Astrocyte (in vitro differentiated cells and primary cell): Measurements from ENCODE around the gene CLIC1. TPM values are rescaled to one million over a fixed set of nuclear protein-coding genes. Genes with fewer than 3 reads are reported as not detected.

Experiments
- DNase-seq: peaks from one replicate; pipeline ENCODE4 v3.0.0-alpha.2; 2010; ENCODE audit warnings: low read depth
- FAIRE-seq: peaks from 2 replicates; lab custom pipeline; 2011; peaks lifted over from hg19 to GRCh38; lab: Jason Lieb, UNC
- H2AFZ ChIP-seq: 2 replicates; pipeline ENCODE4 v1.6.0; 2012; ENCODE audit warnings: low read depth, low read length, inconsistent platforms
- H3K27ac ChIP-seq: 2 replicates; pipeline ENCODE4 v1.5.1; 2011; ENCODE audit warnings: low read depth, low read length, inconsistent platforms
- H3K27me3 ChIP-seq: 2 replicates; pipeline ENCODE4 v1.6.0; 2011; ENCODE audit warnings: low read length, inconsistent platforms; ENCODE audit not compliant: insufficient read depth
- H3K36me3 ChIP-seq: 2 replicates; pipeline ENCODE4 v1.5.1; 2011; ENCODE audit warnings: low read length, inconsistent platforms; ENCODE audit not compliant: insufficient read depth
- H3K4me1 ChIP-seq: 2 replicates; pipeline ENCODE4 v1.5.1; 2011; ENCODE audit warnings: low read length, inconsistent platforms; ENCODE audit not compliant: insufficient read depth
- H3K4me2 ChIP-seq: 2 replicates; pipeline ENCODE4 v1.6.0; 2012; ENCODE audit warnings: low read length, inconsistent platforms
- H3K4me3 ChIP-seq: 2 replicates; pipeline ENCODE4 v1.5.1; 2011; ENCODE audit warnings: low read depth, mild to moderate bottlenecking, low read length, inconsistent platforms; ENCODE audit not compliant: insufficient read depth
- H3K79me2 ChIP-seq: 2 replicates; pipeline ENCODE4 v1.6.0; 2012; ENCODE audit warnings: mild to moderate bottlenecking, low read length, inconsistent platforms; ENCODE audit not compliant: insufficient read depth
- H3K9ac ChIP-seq: 2 replicates; pipeline ENCODE4 v1.6.0; 2012; ENCODE audit warnings: mild to moderate bottlenecking, low read length, inconsistent platforms
- H3K9me3 ChIP-seq: 2 replicates; pipeline ENCODE4 v1.5.1; 2012; ENCODE audit warnings: low read depth, mild to moderate bottlenecking, low read length, inconsistent platforms; ENCODE audit not compliant: insufficient read depth
- H4K20me1 ChIP-seq: 2 replicates; pipeline ENCODE4 v1.6.0; 2012; ENCODE audit warnings: low read length, inconsistent platforms; ENCODE audit not compliant: insufficient read depth
- H3K27ac Mint-ChIP-seq: one replicate; pipeline ENCODE4 v1.8.0; 2021; ENCODE audit warnings: mild to moderate bottlenecking, mixed read lengths; ENCODE audit not compliant: unreplicated experiment
- H3K27me3 Mint-ChIP-seq: one replicate; pipeline ENCODE4 v1.8.0; 2021; ENCODE audit warnings: low read depth, mixed read lengths; ENCODE audit not compliant: unreplicated experiment
- H3K36me3 Mint-ChIP-seq: one replicate; pipeline ENCODE4 v1.8.0; 2021; ENCODE audit warnings: low read depth, mixed read lengths; ENCODE audit not compliant: unreplicated experiment
- H3K4me1 Mint-ChIP-seq: one replicate; pipeline ENCODE4 v1.8.0; 2021; ENCODE audit warnings: low read depth, mixed read lengths; ENCODE audit not compliant: unreplicated experiment
- H3K4me3 Mint-ChIP-seq: one replicate; pipeline ENCODE4 v1.8.0; 2021; ENCODE audit warnings: mild to moderate bottlenecking, moderate library complexity, mixed read lengths; ENCODE audit not compliant: unreplicated experiment
- H3K9me3 Mint-ChIP-seq: one replicate; pipeline ENCODE4 v1.8.0; 2021; ENCODE audit warnings: mild to moderate bottlenecking, mixed read lengths; ENCODE audit not compliant: unreplicated experiment
- EZH2 ChIP-seq: IDR thresholded peaks from 2 replicates; pipeline ENCODE4 v1.6.1; 2012; ENCODE audit warnings: mild to moderate bottlenecking, low read length, inconsistent platforms; ENCODE audit not compliant: insufficient read depth
- total RNA-seq: library from RNA; stranded (reverse); gene quantifications from 2 replicates; pipeline ENCODE4 v1.2.1, GENCODE V29; 2021
- TF ChIP-seq, protein P1 (sequence below): IDR thresholded peaks from 2 replicates; pipeline ENCODE4 v1.5.1; 2011; ENCODE audit warnings: low read depth, mild to moderate bottlenecking, inconsistent platforms, low read length, moderate library complexity; ENCODE audit not compliant: insufficient read depth

The CLIC1 gene
- total RNA-seq, 1 donor from 2014 or later = 518 TPM

DNA sequence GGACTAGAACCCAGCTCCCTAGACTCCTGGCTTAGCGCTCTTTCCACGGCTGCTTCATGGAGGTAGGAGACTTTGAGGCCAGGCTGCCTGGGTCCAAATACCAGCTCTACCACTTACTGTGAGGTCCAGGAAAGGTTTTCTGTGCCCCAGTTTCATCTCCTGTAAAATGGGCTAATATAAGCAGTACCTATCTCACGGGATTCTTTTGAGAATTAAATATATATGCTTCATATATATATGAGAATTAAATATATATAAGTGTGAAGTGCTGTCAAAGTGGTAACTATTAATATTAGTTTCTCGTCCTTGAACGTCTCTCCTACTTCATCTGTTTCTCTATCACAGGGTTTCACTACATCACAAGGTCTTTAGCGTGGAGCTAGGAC, 45.3 kb downstream of the CLIC1 start:
- Mint-ChIP-seq H3K4me1 (peaks cover 11% of the 10 kb centered on the region), H3K9me3 (no peaks in the 10 kb centered on the region), H3K36me3 (peaks cover 20% of the 10 kb centered on the region), H3K27me3 (no peaks in the 10 kb centered on the region), H3K27ac (no peak overlapping the region), H3K4me3 (no peak overlapping the region)
- no peak overlapping the region for H2AFZ ChIP-seq
- no peak for TF ChIP-seq EZH2
- TF ChIP-seq, protein P1, sequence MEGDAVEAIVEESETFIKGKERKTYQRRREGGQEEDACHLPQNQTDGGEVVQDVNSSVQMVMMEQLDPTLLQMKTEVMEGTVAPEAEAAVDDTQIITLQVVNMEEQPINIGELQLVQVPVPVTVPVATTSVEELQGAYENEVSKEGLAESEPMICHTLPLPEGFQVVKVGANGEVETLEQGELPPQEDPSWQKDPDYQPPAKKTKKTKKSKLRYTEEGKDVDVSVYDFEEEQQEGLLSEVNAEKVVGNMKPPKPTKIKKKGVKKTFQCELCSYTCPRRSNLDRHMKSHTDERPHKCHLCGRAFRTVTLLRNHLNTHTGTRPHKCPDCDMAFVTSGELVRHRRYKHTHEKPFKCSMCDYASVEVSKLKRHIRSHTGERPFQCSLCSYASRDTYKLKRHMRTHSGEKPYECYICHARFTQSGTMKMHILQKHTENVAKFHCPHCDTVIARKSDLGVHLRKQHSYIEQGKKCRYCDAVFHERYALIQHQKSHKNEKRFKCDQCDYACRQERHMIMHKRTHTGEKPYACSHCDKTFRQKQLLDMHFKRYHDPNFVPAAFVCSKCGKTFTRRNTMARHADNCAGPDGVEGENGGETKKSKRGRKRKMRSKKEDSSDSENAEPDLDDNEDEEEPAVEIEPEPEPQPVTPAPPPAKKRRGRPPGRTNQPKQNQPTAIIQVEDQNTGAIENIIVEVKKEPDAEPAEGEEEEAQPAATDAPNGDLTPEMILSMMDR = no peak
- H3K79me2 ChIP-seq = no peaks in the 10 kb centered on the region
- no peak for DNase-seq
- peaks cover 3% of the 10 kb centered on the region for H4K20me1 ChIP-seq
- no peaks in the 10 kb centered on the region for H3K9me3 ChIP-seq
- H3K4me2 ChIP-seq = no peak overlapping the region
- H3K27ac ChIP-seq = no peak overlapping the region
- no peak for FAIRE-seq
- no peak overlapping the region for H3K4me3 ChIP-seq
- no peak overlapping the region for H3K9ac ChIP-seq
- peaks cover 31% of the 10 kb centered on the region for H3K36me3 ChIP-seq
- H3K27me3 ChIP-seq = no peaks in the 10 kb centered on the region
- H3K4me1 ChIP-seq = peaks cover 5% of the 10 kb centered on the region

- Mint-ChIP-seq H3K9me3 (no peaks in the 10 kb centered on the region), H3K4me3 (no peak overlapping the region), H3K4me1 (peaks cover 11% of the 10 kb centered on the region), H3K27ac (no peak overlapping the region), H3K36me3 (peaks cover 25% of the 10 kb centered on the region), H3K27me3 (no peaks in the 10 kb centered on the region)
- FAIRE-seq = no peak
- peaks cover 3% of the 10 kb centered on the region for H4K20me1 ChIP-seq
- H2AFZ ChIP-seq = no peak overlapping the region
- no peak for DNase-seq
- H3K4me3 ChIP-seq = no peak overlapping the region
- no peaks in the 10 kb centered on the region for H3K27me3 ChIP-seq
- peaks cover 5% of the 10 kb centered on the region for H3K4me1 ChIP-seq
- H3K36me3 ChIP-seq = peaks cover 31% of the 10 kb centered on the region
- H3K79me2 ChIP-seq = no peaks in the 10 kb centered on the region
- no peak overlapping the region for H3K9ac ChIP-seq
- H3K27ac ChIP-seq = no peak overlapping the region
- TF ChIP-seq EZH2 = no peak
- TF ChIP-seq, protein P1 = no peak
- H3K4me2 ChIP-seq = no peak overlapping the region
- no peaks in the 10 kb centered on the region for H3K9me3 ChIP-seq
These were observed 45.9 kb downstream of the CLIC1 start for GRCh38 chr6:31690231-31691077.
